ENCODE results near the gene DACT2. TPM values are rescaled to one million over a fixed set of nuclear protein-coding genes. Genes with fewer than 3 reads are reported as not detected.

Gene DACT2
- total RNA-seq, 2 experiments from 2014 or later: 0.10 TPM; not detected in 1

DNA sequence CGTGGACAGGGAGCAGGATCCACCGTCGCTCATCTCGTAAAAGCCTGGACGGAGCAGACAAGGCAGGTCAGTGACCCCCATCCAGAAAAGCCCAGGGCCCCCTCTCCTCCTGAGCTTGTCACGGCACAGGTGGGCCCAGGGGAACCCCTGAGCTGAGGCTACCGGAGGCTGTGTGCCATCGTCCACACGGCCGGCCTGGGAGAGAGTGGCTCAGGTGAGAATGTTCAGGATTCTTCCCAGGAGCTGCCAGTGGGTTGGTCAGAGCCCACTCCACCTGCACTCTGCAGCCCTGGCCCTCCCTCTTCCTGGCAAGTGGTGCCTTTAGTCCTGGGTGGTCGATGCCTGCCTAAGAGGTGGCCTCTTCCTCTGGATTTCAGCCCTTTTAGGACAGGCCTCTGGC, 9.2 kb downstream of the DACT2 start:
- ChIA-PET POLR2A (no interaction called here), CTCF (no interaction called here)
- H3K27me3 Mint-ChIP-seq: peaks cover 6% of the 10 kb centered on the region
- H3K27ac Mint-ChIP-seq: no peak overlapping the region
- no peaks in the 10 kb centered on the region for H3K9me3 Mint-ChIP-seq
- H3K36me3 Mint-ChIP-seq (ENCODE audit: low read depth): no peaks in the 10 kb centered on the region
- H3K4me3 Mint-ChIP-seq: no peak overlapping the region
- no peaks in the 10 kb centered on the region for H3K4me1 Mint-ChIP-seq
- DNase-seq: no peak

GRCh38 chr6:168309997-168310396, 9.6 kb downstream of the DACT2 start:
- ChIA-PET CTCF (no interaction called here), POLR2A (no interaction called here)
- H3K9me3 Mint-ChIP-seq: no peaks in the 10 kb centered on the region
- no peaks in the 10 kb centered on the region for H3K4me1 Mint-ChIP-seq
- H3K27me3 Mint-ChIP-seq: peaks cover 5% of the 10 kb centered on the region
- no peak for DNase-seq
- no peak overlapping the region for H3K27ac Mint-ChIP-seq
- H3K4me3 Mint-ChIP-seq: no peak overlapping the region
- no peaks in the 10 kb centered on the region for H3K36me3 Mint-ChIP-seq (ENCODE audit: low read depth)

DNA sequence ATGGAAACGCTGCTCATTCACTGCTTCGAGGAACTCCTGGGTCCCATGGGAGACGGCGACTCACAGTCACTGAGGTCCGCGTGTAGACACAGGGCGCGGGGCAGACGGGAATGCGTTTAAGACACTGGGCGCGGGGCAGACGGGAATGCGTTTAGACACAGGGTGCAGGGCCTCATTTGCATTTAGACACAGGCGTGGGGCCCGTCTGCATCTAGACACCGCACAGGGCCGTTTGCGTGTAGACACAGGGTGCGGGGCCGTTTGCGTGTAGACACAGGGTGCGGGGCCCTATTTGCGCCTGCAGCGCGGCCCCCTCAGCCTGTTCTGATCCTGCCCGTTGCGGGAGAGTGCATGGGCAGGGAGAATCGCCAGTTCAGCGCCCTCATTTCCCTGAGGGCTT, 10.4 kb downstream of the DACT2 start:
- POLR2A ChIA-PET: no interaction called here
- H3K4me1 Mint-ChIP-seq: no peaks in the 10 kb centered on the region
- CTCF ChIA-PET: no interaction called here
- DNase-seq: no peak
- peaks cover 5% of the 10 kb centered on the region for H3K27me3 Mint-ChIP-seq
- no peak overlapping the region for H3K27ac Mint-ChIP-seq
- no peaks in the 10 kb centered on the region for H3K9me3 Mint-ChIP-seq
- no peak overlapping the region for H3K4me3 Mint-ChIP-seq
- no peaks in the 10 kb centered on the region for H3K36me3 Mint-ChIP-seq (ENCODE audit: low read depth)

DNA sequence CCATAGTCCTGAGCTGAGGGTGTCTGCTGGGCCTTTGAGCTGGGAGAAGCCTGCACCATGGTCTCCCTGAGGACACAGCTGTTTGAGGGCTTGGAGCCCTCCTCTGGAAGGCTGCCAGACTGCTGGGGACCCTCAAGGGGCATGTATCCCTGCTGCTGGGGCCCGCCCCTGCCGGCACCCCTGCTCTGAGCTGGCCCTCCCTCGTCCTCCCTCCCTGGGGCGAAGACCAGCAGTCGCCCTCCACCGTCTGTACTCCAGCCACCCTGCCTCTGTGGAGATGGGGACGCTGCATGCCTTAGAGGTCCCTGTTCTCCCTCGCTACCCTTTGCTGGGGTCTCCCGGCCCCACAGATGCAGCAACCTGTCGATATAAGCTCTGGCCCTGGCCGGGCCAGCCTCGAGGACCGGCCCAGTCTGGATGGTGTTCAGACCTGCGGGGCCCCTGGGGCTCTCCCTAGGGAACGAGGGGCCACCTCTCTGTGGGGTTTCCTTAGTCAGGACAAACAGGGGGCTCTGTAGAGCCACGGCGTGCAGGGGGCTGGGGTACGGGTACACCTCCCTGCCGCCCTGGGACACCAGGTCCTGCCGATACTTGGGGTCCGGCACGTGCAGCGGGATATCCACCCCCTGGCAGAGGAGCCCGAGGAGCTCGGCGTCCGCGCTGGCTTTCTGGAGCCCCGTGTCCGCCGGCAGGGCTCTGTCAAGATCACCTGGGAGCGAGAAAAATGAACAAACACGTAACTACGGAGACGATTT, 11.0 kb downstream of the DACT2 start:
- Mint-ChIP-seq H3K4me3 (no peak overlapping the region), H3K9me3 (no peaks in the 10 kb centered on the region), H3K4me1 (no peaks in the 10 kb centered on the region), H3K36me3 (ENCODE audit: low read depth) (no peaks in the 10 kb centered on the region), H3K27ac (no peak overlapping the region), H3K27me3 (peaks cover 2% of the 10 kb centered on the region)
- CTCF ChIA-PET: no interaction called here
- POLR2A ChIA-PET: no interaction called here
- DNase-seq: no peak

DNA sequence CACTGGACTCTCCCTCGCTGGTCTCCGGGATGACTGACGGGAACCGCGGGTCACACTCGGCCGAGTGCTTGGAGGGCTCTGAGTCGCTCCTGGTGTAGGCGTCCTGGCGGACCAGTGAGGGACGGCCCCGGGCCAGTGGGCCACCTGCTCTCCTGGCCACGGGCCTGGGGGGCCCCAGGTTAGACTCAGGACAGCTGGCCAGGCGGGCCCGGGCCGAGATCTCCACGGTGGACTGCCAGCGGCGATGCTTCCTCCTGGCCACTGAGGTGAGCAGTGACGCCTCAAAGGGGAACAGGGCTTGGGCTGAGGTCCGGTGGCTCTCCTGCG, 11.9 kb downstream of the DACT2 start:
- POLR2A ChIA-PET: no interaction called here
- Mint-ChIP-seq H3K9me3 (no peaks in the 10 kb centered on the region), H3K4me3 (no peak overlapping the region), H3K4me1 (no peaks in the 10 kb centered on the region), H3K27me3 (no peaks in the 10 kb centered on the region), H3K36me3 (ENCODE audit: low read depth) (no peaks in the 10 kb centered on the region), H3K27ac (no peak overlapping the region)
- no peak for DNase-seq
- CTCF ChIA-PET: no interaction called here

- no peaks in the 10 kb centered on the region for H3K36me3 Mint-ChIP-seq (ENCODE audit: low read depth)
- H3K4me1 Mint-ChIP-seq: no peaks in the 10 kb centered on the region
- H3K9me3 Mint-ChIP-seq: no peaks in the 10 kb centered on the region
- ChIA-PET CTCF (no interaction called here), POLR2A (no interaction called here)
- H3K4me3 Mint-ChIP-seq: no peak overlapping the region
- H3K27me3 Mint-ChIP-seq: peaks cover 2% of the 10 kb centered on the region
- no peak for DNase-seq
- no peak overlapping the region for H3K27ac Mint-ChIP-seq
Measured at GRCh38 chr6:168307015-168307694, 12.4 kb downstream of the DACT2 start.

GRCh38 chr6:168305863-168306262, 13.7 kb downstream of the DACT2 start:
- Mint-ChIP-seq H3K9me3 (no peaks in the 10 kb centered on the region), H3K4me1 (no peaks in the 10 kb centered on the region), H3K36me3 (ENCODE audit: low read depth) (no peaks in the 10 kb centered on the region), H3K27me3 (peaks cover 2% of the 10 kb centered on the region), H3K27ac (no peak overlapping the region), H3K4me3 (no peak overlapping the region)
- ChIA-PET POLR2A (no interaction called here), CTCF (interaction anchor here (0.8 kb wide), 1 partner anchor 404 kb away, joined by 3 read pairs; no protein-coding TSS in a partner anchor)
- no peak for DNase-seq

GRCh38 chr6:168305096-168305749, 14.4 kb downstream of the DACT2 start:
- no peak for DNase-seq
- peaks cover 2% of the 10 kb centered on the region for H3K27me3 Mint-ChIP-seq
- ChIA-PET CTCF (no interaction called here), POLR2A (no interaction called here)
- no peak overlapping the region for H3K27ac Mint-ChIP-seq
- no peak overlapping the region for H3K4me3 Mint-ChIP-seq
- H3K4me1 Mint-ChIP-seq: no peaks in the 10 kb centered on the region
- H3K36me3 Mint-ChIP-seq (ENCODE audit: low read depth): no peaks in the 10 kb centered on the region
- H3K9me3 Mint-ChIP-seq: no peaks in the 10 kb centered on the region

- no peak for DNase-seq
- Mint-ChIP-seq H3K27me3 (peaks cover 2% of the 10 kb centered on the region), H3K9me3 (no peaks in the 10 kb centered on the region), H3K27ac (no peak overlapping the region), H3K4me3 (no peak overlapping the region), H3K4me1 (no peaks in the 10 kb centered on the region), H3K36me3 (ENCODE audit: low read depth) (no peaks in the 10 kb centered on the region)
- POLR2A ChIA-PET: no interaction called here
- CTCF ChIA-PET: no interaction called here
Measured at GRCh38 chr6:168304752-168305015, 14.9 kb downstream of the DACT2 start.

GRCh38 chr6:168303982-168304751, 15.4 kb downstream of the DACT2 start:
- Mint-ChIP-seq H3K27me3 (peaks cover 2% of the 10 kb centered on the region), H3K27ac (no peak overlapping the region), H3K9me3 (no peaks in the 10 kb centered on the region), H3K4me3 (no peak overlapping the region), H3K4me1 (no peaks in the 10 kb centered on the region), H3K36me3 (ENCODE audit: low read depth) (no peaks in the 10 kb centered on the region)
- ChIA-PET CTCF (no interaction called here), POLR2A (no interaction called here)
- no peak for DNase-seq

DNA sequence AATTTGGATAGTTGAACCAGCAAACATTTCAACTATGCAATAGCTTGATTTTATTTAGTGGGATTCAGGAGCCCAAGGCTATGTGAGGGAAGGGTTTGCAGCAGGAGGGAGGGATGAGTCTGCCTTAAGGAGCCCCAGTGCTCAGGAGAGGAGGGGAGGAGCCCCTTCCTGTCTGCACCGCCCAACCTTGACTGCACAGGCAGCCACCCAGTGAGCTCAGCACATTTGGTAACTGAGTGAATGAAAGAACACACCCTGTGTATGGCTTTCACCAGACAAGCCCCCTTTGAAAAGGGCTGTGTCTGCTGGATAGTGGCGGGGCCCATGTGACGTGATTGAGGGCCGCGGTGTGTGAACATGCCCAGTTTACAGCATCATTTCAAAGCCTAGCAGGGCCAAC, 17.0 kb downstream of the DACT2 start:
- Mint-ChIP-seq H3K27ac (no peak overlapping the region), H3K4me3 (no peak overlapping the region), H3K4me1 (no peaks in the 10 kb centered on the region), H3K27me3 (peaks cover 2% of the 10 kb centered on the region), H3K9me3 (no peaks in the 10 kb centered on the region), H3K36me3 (ENCODE audit: low read depth) (no peaks in the 10 kb centered on the region)
- ChIA-PET POLR2A (no interaction called here), CTCF (interaction anchor here (0.9 to 1.6 kb wide), 2 partner anchors 9 to 15 kb away, joined by 3 read pairs; no protein-coding TSS in a partner anchor)
- DNase-seq: no peak

DNA sequence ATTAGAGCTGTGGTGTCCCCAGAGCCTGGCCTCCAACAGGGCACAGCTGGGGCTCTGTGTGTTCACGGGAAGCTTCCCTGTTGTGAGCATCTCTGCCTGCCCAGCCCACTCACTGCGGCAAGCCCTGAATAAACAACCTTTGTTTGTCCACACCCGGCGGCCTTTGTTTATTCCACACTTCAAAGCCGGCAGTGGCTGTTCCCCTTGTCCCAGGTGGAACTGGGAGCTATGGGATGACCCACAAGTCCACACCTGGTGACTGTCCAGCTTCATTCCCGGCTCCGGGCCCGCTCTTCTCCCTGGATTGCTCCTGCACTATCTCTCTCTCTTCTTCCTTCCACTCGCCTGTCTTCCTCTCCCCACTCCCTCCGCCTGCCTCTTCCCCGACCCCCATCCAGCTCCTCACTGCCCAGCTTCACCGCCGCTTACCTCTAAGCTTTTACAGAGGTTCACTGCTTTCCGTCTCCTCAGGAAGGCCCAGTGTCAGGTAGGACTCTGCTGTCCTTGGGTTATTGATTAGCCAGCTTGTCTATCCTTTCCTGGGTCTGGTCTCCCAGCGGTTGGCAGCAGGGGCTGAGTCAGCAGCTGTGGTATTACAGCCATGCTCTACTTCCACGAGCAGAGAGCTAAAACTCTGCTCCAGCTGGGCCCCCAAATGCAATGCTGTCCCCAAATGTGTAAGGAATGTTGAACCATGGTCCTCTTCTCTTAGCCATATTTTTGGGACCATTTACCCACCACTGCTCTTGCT, 17.8 kb downstream of the DACT2 start:
- H3K27ac Mint-ChIP-seq: no peak overlapping the region
- H3K36me3 Mint-ChIP-seq (ENCODE audit: low read depth): no peaks in the 10 kb centered on the region
- no peak for DNase-seq
- ChIA-PET CTCF (interaction anchor here (0.8 to 1.6 kb wide), 3 partner anchors 9 to 15 kb away, joined by 3 read pairs; no protein-coding TSS in a partner anchor), POLR2A (no interaction called here)
- H3K9me3 Mint-ChIP-seq: no peaks in the 10 kb centered on the region
- no peak overlapping the region for H3K4me3 Mint-ChIP-seq
- H3K4me1 Mint-ChIP-seq: no peaks in the 10 kb centered on the region
- H3K27me3 Mint-ChIP-seq: peaks cover 2% of the 10 kb centered on the region

Measured in activated CD4-positive, alpha-beta T cell treated with anti-CD3 and anti-CD28 coated beads, Interleukin-2, amount 10 ng/mL, durations not matched to agents 7 days and 5 days (primary cell).